CD14-positive monocyte (primary cell): ENCODE results near the gene CA10. TPM values are rescaled to one million over a fixed set of nuclear protein-coding genes. Genes with fewer than 3 reads are reported as not detected.

Source experiments
- DNase-seq, 3 donors: peaks; one replicate each; pipeline ENCODE4 v3.0.0-alpha.2; 2011 to 2022
- H2AFZ ChIP-seq: 2 replicates; pipeline ENCODE4 v1.6.0; 2012; ENCODE audit warnings: mild to moderate bottlenecking, low read depth, low read length, inconsistent platforms; ENCODE audit not compliant: insufficient read depth, poor library complexity, severe bottlenecking
- H3K27ac ChIP-seq, 2 donors: 1 replicate in 1 of 2; 2 replicates in 1 of 2; pipeline ENCODE4 v1.5.1; 2012 to 2013; ENCODE audit warnings: low read length in 2 of 2, control low read depth in 1 of 2, inconsistent platforms in 1 of 2, low read depth in 1 of 2, mild to moderate bottlenecking in 1 of 2
- H3K27me3 ChIP-seq, 2 donors: one replicate each; pipeline versions ENCODE4 v1.6.0 to v1.6.1; 2011 to 2013; ENCODE audit warnings: low read length in 2 of 2; ENCODE audit not compliant: control insufficient read depth in 2 of 2, insufficient read depth in 2 of 2
- H3K36me3 ChIP-seq, 2 donors: replicated peaks in 1 of 2; 1 replicate in 1 of 2; 2 replicates in 1 of 2; pipeline versions ENCODE4 v1.5.1 to v1.6.1; 2012 to 2013; ENCODE audit warnings: low read length in 2 of 2, control low read depth in 1 of 2, inconsistent platforms in 1 of 2, mild to moderate bottlenecking in 1 of 2; ENCODE audit not compliant: insufficient read depth in 2 of 2, control insufficient read depth in 1 of 2
- H3K4me1 ChIP-seq, 2 donors: 1 replicate in 1 of 2; 2 replicates in 1 of 2; pipeline versions ENCODE4 v1.5.1 to v1.6.1; 2012 to 2013; ENCODE audit warnings: low read length in 2 of 2, control low read depth in 1 of 2, inconsistent platforms in 1 of 2, mild to moderate bottlenecking in 1 of 2, moderate library complexity in 1 of 2; ENCODE audit not compliant: insufficient read depth in 2 of 2, control insufficient read depth in 1 of 2
- H3K4me2 ChIP-seq: replicated peaks from 2 replicates; pipeline ENCODE3; 2012; ENCODE audit warnings: low read length, moderate library complexity, mild to moderate bottlenecking; ENCODE audit not compliant: poor library complexity, severe bottlenecking; ENCODE audit errors: extremely low read depth
- H3K4me3 ChIP-seq, 3 experiments: fragments of 200-600 bp in 1 of 3; sonication (generic) in 1 of 3; replicated peaks in 1 of 3; 1 replicate in 2 of 3; 2 replicates in 1 of 3; pipeline ENCODE4 v1.5.1; 2011 to 2013; ENCODE audit warnings: low read length in 3 of 3, mild to moderate bottlenecking in 3 of 3, control low read depth in 2 of 3, low read depth in 2 of 3, inconsistent platforms in 1 of 3, moderate library complexity in 1 of 3
- H3K79me2 ChIP-seq: 2 replicates; pipeline ENCODE4 v1.6.0; 2012; ENCODE audit warnings: mild to moderate bottlenecking, control low read depth, inconsistent platforms, low read length, moderate library complexity; ENCODE audit not compliant: insufficient read depth
- H3K9ac ChIP-seq: 2 replicates; pipeline ENCODE4 v1.6.0; 2017; ENCODE audit warnings: low read length, mild to moderate bottlenecking; ENCODE audit not compliant: insufficient read depth, poor library complexity, severe bottlenecking
- H3K9me3 ChIP-seq, 2 donors: replicated peaks in 1 of 2; 1 replicate in 1 of 2; 2 replicates in 1 of 2; pipeline versions ENCODE4 v1.5.1 to v1.6.1; 2012 to 2013; ENCODE audit warnings: low read length in 2 of 2, control low read depth in 1 of 2; ENCODE audit not compliant: control insufficient read depth in 1 of 2, insufficient read depth in 1 of 2
- H4K20me1 ChIP-seq: 2 replicates; pipeline ENCODE4 v1.6.0; 2012; ENCODE audit warnings: mild to moderate bottlenecking, low read length, control low read depth, moderate library complexity; ENCODE audit not compliant: insufficient read depth
- H3K27ac Mint-ChIP-seq, 7 donors: one replicate each; pipeline ENCODE4 v1.8.0; 2020; ENCODE audit warnings: mild to moderate bottlenecking in 7 of 7, mixed read lengths in 7 of 7, moderate library complexity in 6 of 7, inconsistent platforms in 2 of 7
- H3K27me3 Mint-ChIP-seq, 3 donors: one replicate each; pipeline ENCODE4 v1.8.0; 2021 to 2022; ENCODE audit warnings: low read depth in 3 of 3, mild to moderate bottlenecking in 3 of 3, mixed read lengths in 3 of 3, moderate library complexity in 3 of 3, inconsistent platforms in 1 of 3
- H3K36me3 Mint-ChIP-seq, 2 donors: one replicate each; pipeline ENCODE4 v1.8.0; 2020; ENCODE audit warnings: mixed read lengths in 2 of 2, inconsistent platforms in 1 of 2, mild to moderate bottlenecking in 1 of 2
- H3K4me1 Mint-ChIP-seq: one replicate; pipeline ENCODE4 v1.8.0; 2020; ENCODE audit warnings: mild to moderate bottlenecking, mixed read lengths
- H3K4me3 Mint-ChIP-seq, 2 donors: one replicate each; pipeline ENCODE4 v1.8.0; 2020; ENCODE audit warnings: mild to moderate bottlenecking in 2 of 2, mixed read lengths in 2 of 2, moderate library complexity in 1 of 2
- H3K9me3 Mint-ChIP-seq, 7 donors: one replicate each; pipeline ENCODE4 v1.8.0; 2020 to 2022; ENCODE audit warnings: mixed read lengths in 7 of 7, mild to moderate bottlenecking in 6 of 7, moderate library complexity in 6 of 7, inconsistent platforms in 2 of 7
- CTCF ChIP-seq: fragments of 200-600 bp; IDR thresholded peaks from one replicate; pipeline ENCODE4 v1.8.0; 2022; ENCODE audit warnings: antibody characterized with exemption, mild to moderate bottlenecking
- WGBS: methylation state at CpG from one replicate; pipeline ENCODE4 v1.1.5; 2013; ENCODE audit warnings: missing lambda C conversion rate; ENCODE audit not compliant: insufficient coverage; 5-methylcytosine and 5-hydroxymethylcytosine counted together
- intact Hi-C, 2 donors: fragments of 100-400 bp; cut with micrococcal nuclease; formaldehyde crosslinking; loops; one replicate each; pipeline versions ENCODE4 v1.15.0 to v1.15.1; 2023
- polyA plus RNA-seq, 3 donors: library from polyadenylated mRNA; depleted of rRNA in 1 of 3; unstranded in 2 of 3; stranded (reverse) in 1 of 3; fragments of 300-500 nt in 2 of 3; fragments of >200 nt in 1 of 3; fragmentation: Illumina TruSeq in 2 of 3; gene quantifications; 1 replicate in 2 of 3; 2 replicates in 1 of 3; pipeline ENCODE4 v1.2.3, GENCODE V29; 2012 to 2021

CA10 gene
- polyA plus RNA-seq, 3 donors: not detected

DNA sequence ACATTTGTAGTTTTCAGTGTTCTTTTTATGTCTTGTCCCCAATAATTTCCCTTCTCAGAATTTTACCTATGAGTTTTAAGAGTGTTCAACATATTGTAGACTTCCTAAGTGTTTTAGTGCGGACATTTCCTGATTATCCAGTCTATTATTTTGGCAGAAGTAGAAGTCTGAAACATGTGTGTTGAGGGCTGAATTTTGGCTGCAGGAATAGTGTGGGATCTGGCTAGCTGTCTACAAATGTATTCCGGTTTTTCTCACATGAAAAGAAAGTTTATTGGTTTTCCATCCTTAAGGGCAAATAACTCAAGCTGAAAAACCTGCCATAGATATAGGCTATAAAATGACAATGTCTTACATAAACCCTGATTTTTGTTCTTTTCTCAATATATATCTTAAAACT, 33.0 kb upstream of the CA10 start:
- H3K36me3 Mint-ChIP-seq: no peaks in the 10 kb centered on the region
- Histone ChIP-seq H3K4me1 (no peaks in the 10 kb centered on the region), H3K4me2 (no peak overlapping the region), H4K20me1 (no peaks in the 10 kb centered on the region), H3K36me3 (no peaks in the 10 kb centered on the region), H2AFZ (no peak overlapping the region), H3K9me3 (no peaks in the 10 kb centered on the region), H3K9ac (no peak overlapping the region), H3K79me2 (no peaks in the 10 kb centered on the region), H3K27ac (no peak overlapping the region), H3K27me3 (no peaks in the 10 kb centered on the region), H3K4me3 (no peak overlapping the region)
- no peaks in the 10 kb centered on the region for H3K27me3 Mint-ChIP-seq
- H3K4me1 Mint-ChIP-seq: no peaks in the 10 kb centered on the region
- H3K4me3 Mint-ChIP-seq: no peak overlapping the region
- WGBS: no CpG with 5 or more reads among the region's 2 CpGs
- DNase-seq: no peak
- intact Hi-C loops: no loop called here
- peaks cover 0 to 3% (median 0%) of the 10 kb centered on the region in 7 donors for H3K9me3 Mint-ChIP-seq
- H3K27ac Mint-ChIP-seq: no peak overlapping the region
- no peak for TF ChIP-seq CTCF

GRCh38 chr17:52181782-52182181, 23.3 kb upstream of the CA10 start:
- no peak for TF ChIP-seq CTCF
- H3K4me3 Mint-ChIP-seq: no peak overlapping the region
- no peaks in the 10 kb centered on the region for H3K27me3 ChIP-seq
- peaks cover 0 to 6% (median 3%) of the 10 kb centered on the region in 7 donors for H3K9me3 Mint-ChIP-seq
- no peaks in the 10 kb centered on the region for H4K20me1 ChIP-seq
- no peak overlapping the region for H3K27ac ChIP-seq
- no peaks in the 10 kb centered on the region for H3K36me3 ChIP-seq
- peaks cover 0 to 2% (median 1%) of the 10 kb centered on the region in 3 donors for H3K27me3 Mint-ChIP-seq
- 53% methylated on average over 2 of the region's 3 CpGs for WGBS
- no peaks in the 10 kb centered on the region for H3K4me1 ChIP-seq
- no peak for DNase-seq
- H3K27ac Mint-ChIP-seq: no peak overlapping the region
- no peaks in the 10 kb centered on the region for H3K79me2 ChIP-seq
- no peaks in the 10 kb centered on the region for H3K4me1 Mint-ChIP-seq
- no peaks in the 10 kb centered on the region for H3K36me3 Mint-ChIP-seq
- H3K9me3 ChIP-seq: no peaks in the 10 kb centered on the region
- no peak overlapping the region for H3K9ac ChIP-seq
- intact Hi-C loops: no loop called here
- no peak overlapping the region for H2AFZ ChIP-seq
- no peak overlapping the region for H3K4me3 ChIP-seq
- H3K4me2 ChIP-seq: no peak overlapping the region
